ENCODE data around the gene RPRML.

Gene RPRML

DNA sequence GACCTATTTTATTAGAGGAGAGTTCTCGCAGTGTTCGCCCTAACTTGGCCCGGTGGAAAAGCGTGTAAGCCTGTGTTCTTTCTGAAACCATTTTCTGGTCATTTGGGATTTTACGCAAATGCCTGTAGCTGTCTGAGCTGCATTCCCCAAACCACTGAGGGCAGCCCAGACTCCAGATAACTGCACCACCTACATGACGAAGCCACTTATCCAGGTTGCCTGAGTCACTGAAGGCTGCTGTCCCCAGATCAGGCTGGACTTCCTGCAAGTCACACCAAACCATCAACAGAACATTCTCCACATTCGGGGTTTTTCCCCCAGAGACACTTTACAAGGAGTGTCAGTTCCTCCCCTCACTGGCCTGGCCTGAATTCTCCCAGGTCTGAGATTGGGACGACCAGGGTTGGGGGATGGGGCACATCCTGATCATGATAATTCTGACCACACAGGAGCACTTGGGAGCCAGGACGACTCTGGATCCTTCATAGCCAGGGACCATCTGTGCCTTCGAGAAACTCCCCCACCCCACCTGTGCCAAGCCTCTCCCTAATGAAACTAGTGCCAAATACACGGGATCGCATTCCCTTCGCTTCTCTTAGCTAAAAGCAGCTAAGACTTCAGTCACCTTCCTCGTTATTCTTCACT, 2.3 kb downstream of the RPRML start:
- H3K4me3 ChIP-seq (ENCODE audit: low read depth, low read length), result no peak overlapping the region
- TF ChIP-seq, protein P1, sequence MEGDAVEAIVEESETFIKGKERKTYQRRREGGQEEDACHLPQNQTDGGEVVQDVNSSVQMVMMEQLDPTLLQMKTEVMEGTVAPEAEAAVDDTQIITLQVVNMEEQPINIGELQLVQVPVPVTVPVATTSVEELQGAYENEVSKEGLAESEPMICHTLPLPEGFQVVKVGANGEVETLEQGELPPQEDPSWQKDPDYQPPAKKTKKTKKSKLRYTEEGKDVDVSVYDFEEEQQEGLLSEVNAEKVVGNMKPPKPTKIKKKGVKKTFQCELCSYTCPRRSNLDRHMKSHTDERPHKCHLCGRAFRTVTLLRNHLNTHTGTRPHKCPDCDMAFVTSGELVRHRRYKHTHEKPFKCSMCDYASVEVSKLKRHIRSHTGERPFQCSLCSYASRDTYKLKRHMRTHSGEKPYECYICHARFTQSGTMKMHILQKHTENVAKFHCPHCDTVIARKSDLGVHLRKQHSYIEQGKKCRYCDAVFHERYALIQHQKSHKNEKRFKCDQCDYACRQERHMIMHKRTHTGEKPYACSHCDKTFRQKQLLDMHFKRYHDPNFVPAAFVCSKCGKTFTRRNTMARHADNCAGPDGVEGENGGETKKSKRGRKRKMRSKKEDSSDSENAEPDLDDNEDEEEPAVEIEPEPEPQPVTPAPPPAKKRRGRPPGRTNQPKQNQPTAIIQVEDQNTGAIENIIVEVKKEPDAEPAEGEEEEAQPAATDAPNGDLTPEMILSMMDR (IDR thresholded peaks at IDR 0.05; ENCODE audit: borderline replicate concordance, insufficient read depth, low read depth, low read length), result no peak

DNA sequence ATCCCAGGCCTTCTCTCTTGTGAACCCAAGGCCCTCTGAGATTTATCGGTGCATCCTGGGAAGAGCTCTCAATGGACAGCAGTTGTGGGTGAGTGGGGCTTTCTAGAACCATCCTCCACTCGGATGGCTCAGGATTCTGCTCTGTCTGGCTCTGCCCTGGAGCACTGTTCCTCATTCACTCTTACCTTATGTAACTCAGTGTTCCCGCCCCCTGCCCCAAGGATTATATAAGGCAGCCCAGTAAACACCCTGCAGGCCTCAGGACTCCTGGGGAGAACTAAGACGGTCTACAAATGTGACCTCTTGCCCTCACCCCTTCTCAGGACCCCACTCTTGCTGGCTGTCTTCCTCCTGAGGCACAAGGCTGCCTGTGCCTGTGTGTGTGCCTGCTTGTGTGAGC, 3.8 kb downstream of the RPRML start:
- TF ChIP-seq, protein P1 (IDR thresholded peaks at IDR 0.05; ENCODE audit: borderline replicate concordance, insufficient read depth, low read depth, low read length), result no peak
- H3K4me3 ChIP-seq (ENCODE audit: low read depth, low read length), result no peak overlapping the region

DNA sequence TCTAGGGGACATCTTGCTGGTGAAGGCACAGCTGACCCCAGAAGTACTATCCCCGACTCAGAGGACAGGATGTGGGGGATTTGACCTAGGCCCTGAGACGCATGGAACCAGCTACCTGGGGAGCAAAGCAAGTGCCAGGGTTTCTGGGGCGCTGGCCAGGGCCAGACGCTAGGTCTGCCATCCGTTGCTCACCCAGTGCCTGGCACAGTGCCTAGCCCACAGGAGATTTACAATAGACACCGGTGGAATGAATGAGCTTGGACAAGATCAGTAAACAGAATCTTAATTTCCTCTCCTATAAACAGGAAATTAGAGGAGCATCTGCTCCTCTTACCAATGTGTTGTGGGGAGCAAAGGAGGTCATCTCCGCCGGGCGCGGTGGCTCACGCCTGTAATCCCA, 5.0 kb downstream of the RPRML start:
- TF ChIP-seq, protein P1 (IDR thresholded peaks at IDR 0.05; ENCODE audit: borderline replicate concordance, insufficient read depth, low read depth, low read length), result no peak
- no peak overlapping the region for H3K4me3 ChIP-seq (ENCODE audit: low read depth, low read length)

DNA sequence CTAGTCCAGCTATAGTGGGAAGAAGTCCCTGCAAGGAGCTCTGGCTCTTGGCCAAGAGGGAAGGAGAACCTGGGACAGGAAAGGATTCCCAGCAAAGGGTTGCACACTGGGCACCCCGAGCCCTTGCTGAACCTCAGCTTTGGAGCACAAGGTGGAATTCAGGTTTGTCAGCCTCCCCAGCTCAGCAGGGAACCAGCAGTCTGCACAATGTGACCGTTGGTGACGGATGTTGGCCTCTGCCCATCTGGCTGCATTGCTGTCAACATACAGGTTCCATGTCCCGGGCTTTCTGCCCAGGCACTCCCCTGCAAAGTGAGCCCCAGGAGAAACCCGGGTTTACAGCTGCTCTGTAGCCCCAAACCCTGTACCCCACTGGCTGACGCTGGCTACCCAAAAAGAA, 6.7 kb downstream of the RPRML start:
- no peak overlapping the region for H3K4me3 ChIP-seq (ENCODE audit: low read depth, low read length)
- TF ChIP-seq, protein P1 (IDR thresholded peaks at IDR 0.05; ENCODE audit: borderline replicate concordance, insufficient read depth, low read depth, low read length), result no peak

DNA sequence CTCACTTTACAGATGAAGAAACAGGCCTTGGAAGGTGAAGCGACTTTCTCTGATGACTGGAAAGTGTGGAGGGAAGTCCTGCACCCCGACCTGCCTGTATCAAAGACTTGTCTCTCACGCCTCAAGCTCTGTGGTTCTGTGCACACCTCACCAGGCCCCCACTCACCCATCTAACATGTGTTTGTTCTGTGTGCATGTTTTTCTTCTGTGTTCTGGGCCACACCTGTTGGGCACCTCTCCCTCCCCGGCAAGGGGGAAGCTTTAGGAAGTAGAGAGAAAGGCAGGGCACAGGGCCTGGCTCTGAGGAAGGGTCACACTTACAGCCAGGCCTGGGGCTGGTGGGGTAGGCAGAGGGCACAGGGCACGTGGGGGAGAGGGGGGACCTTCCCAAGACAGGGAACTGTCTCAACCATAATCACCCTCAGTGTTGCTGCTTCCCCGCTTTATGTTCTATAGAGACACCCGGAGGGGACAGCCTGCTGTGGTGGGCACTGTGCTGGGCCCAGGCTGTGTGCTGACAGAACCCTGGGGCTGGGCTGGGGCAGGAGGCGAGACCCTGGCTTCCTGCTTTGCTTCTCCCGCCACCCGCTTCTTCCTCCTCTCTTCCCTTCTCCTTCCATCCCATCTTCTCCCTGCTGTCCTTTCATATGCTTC, 7.3 kb downstream of the RPRML start:
- TF ChIP-seq, protein P1 (IDR thresholded peaks at IDR 0.05; ENCODE audit: borderline replicate concordance, insufficient read depth, low read depth, low read length), result no peak
- no peak overlapping the region for H3K4me3 ChIP-seq (ENCODE audit: low read depth, low read length)

DNA sequence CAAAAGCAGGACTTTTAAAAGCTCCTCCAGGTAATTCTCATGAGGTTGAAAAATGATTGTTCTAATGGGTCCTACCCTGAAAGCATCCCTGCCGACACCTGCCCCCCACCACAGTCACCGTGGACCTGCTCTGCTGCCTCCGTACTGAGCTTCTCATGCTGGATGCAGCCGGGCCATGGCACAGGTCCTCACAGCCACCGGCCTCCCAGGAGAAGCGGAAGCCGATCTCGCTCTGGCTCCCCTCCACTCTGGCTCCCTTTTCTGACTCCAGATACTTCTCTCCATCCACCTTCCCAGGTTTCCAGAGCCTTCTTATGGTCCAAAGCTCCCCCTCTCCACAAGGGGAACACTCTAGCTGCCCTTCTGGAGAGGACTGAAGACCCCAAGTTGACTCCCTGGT, 10.2 kb downstream of the RPRML start:
- no peak overlapping the region for H3K4me3 ChIP-seq (ENCODE audit: low read depth, low read length)
- TF ChIP-seq, protein P1 (IDR thresholded peaks at IDR 0.05; ENCODE audit: borderline replicate concordance, insufficient read depth, low read depth, low read length), result no peak

DNA sequence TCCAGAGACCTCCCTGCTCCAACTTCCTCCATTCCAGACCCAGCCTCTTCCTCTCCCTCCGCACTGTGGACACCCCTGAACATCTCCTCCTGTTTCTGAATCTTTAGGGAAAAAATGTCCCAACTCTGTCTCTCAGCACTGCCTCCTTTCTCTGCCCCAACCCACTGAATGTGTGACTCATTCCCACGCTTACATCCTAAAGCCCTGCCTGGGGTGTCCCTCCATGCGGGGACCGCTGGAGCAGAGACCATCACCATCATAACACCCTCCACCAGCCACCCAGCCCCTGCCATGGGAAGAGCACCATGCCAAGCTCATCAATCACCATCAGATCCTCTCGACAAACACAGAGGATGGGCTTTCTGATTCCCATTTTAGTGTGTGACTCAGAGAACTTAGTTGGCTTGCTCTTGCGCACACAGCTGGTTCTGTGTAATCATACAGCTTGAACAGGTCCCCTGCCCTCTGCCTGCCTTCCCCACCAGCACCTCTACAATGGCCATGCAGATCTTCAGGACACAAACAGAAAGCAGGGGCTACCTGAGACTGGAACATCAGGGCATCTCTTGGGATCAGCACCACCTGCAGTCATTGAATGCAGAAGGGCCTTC, 10.7 kb downstream of the RPRML start:
- TF ChIP-seq, protein P1 (IDR thresholded peaks at IDR 0.05; ENCODE audit: borderline replicate concordance, insufficient read depth, low read depth, low read length), result no peak

More for the DNA sequence above, 10.7 kb downstream of the RPRML start:
- no peak overlapping the region for H3K4me3 ChIP-seq (ENCODE audit: low read depth, low read length)
